ENCODE measurements around the gene CDKN2AIPNL. TPM values are rescaled to one million over a fixed set of nuclear protein-coding genes. Genes with fewer than 3 reads are reported as not detected.

Gene CDKN2AIPNL, protein sequence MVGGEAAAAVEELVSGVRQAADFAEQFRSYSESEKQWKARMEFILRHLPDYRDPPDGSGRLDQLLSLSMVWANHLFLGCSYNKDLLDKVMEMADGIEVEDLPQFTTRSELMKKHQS
- 46.5 and 51.2 TPM in 2 replicates for total RNA-seq (2016; rRNA removed; fragmentation: Illumina TruSeq; extraction: Trizol)
- total RNA-seq (2016; cell fraction: cytosol; rRNA removed; fragmentation: Illumina TruSeq; extraction: Trizol; ENCODE audit: low read depth), result 43.9 and 45.2 TPM in 2 replicates
- 51.0 and 57.6 TPM in 2 replicates for total RNA-seq (2016; cell fraction: insoluble cytoplasmic fraction; rRNA removed; fragmentation: Illumina TruSeq; extraction: Trizol)
- 82.5 and 85.3 TPM in 2 replicates for total RNA-seq (2016; cell fraction: membrane; rRNA removed; fragmentation: Illumina TruSeq; extraction: Trizol)
- total RNA-seq (2016; cell fraction: nucleus; rRNA removed; fragmentation: Illumina TruSeq; extraction: Trizol), result 16.1 and 18.5 TPM in 2 replicates
- polyA plus RNA-seq (2011; rRNA removed), result 13.5 and 17.4 TPM in 2 replicates
- 15.3 and 17.9 TPM in 2 replicates for polyA plus RNA-seq (2011; cell fraction: cytosol; rRNA removed)
- polyA plus RNA-seq (2011; cell fraction: nucleus; rRNA removed), result 3.4 and 4.0 TPM in 2 replicates
- polyA plus RNA-seq (2012), result 16.4 and 22.9 TPM in 2 replicates
- 45.6 and 53.1 TPM in 2 replicates for polyA plus RNA-seq (2016; cell fraction: cytosol; fragmentation: Illumina TruSeq; extraction: Trizol; ENCODE audit: low read depth)
- polyA plus RNA-seq (2016; cell fraction: insoluble cytoplasmic fraction; fragmentation: Illumina TruSeq; extraction: Trizol; ENCODE audit: low read depth), result 52.5 and 57.0 TPM in 2 replicates
- polyA plus RNA-seq (2016; cell fraction: membrane; fragmentation: Illumina TruSeq; extraction: Trizol; ENCODE audit: low read depth), result 72.1 and 73.9 TPM in 2 replicates
- polyA plus RNA-seq (2016; cell fraction: nucleus; fragmentation: Illumina TruSeq; extraction: Trizol; ENCODE audit: insufficient read depth, low read depth), result 25.5 and 28.1 TPM in 2 replicates
- polyA minus RNA-seq (2011; rRNA and poly(A)+ RNA removed; ENCODE audit: low replicate concordance), result 7.8 TPM in 2 replicates
- polyA minus RNA-seq (2011; cell fraction: cytosol; rRNA and poly(A)+ RNA removed), result 5.6 and 10.3 TPM in 2 replicates
- polyA minus RNA-seq (2011; cell fraction: nucleus; rRNA and poly(A)+ RNA removed), result 5.3 and 6.8 TPM in 2 replicates
- Bru-seq, nascent RNA, result percentile 70 among the genes with signal in this experiment
- percentile 74 among the genes with signal in this experiment for BruChase-seq, experiment 1, labeled RNA remaining after a 6-hour chase
- percentile 61 among the genes with signal in this experiment for BruChase-seq, experiment 2, labeled RNA remaining after a 2-hour chase
- long read RNA-seq, experiment 1, transcript CDKN2AIPNL-202 (3 exons, 1,223 nt), result major isoform, 59 of 65 reads
- long read RNA-seq, experiment 1, partial matches to known transcripts, result 3 of 65 reads
- long read RNA-seq, experiment 1, other reads (novel, unspliced or antisense), result 3 of 65 reads
- long read RNA-seq, experiment 2, transcript CDKN2AIPNL-202 (3 exons, 1,223 nt), result major isoform, 33 of 74 reads
- long read RNA-seq, experiment 2, partial matches to known transcripts, result 0 of 74 reads
- long read RNA-seq, experiment 2, other reads (novel, unspliced or antisense), result 41 of 74 reads

- H4K20me1 ChIP-seq (ENCODE audit: insufficient read depth, low read length), result no peaks in the 10 kb centered on the region
- H3K9me3 ChIP-seq (ENCODE audit: low read length), result no peaks in the 10 kb centered on the region
- WGBS (ENCODE audit: low lambda C conversion rate), result 0% methylated on average over 15 of the region's 61 CpGs
- H3K79me2 ChIP-seq (ENCODE audit: insufficient read depth, low read length), result peaks cover 26% of the 10 kb centered on the region
- H3K4me1 ChIP-seq (ENCODE audit: insufficient read depth, low read length), result peaks cover 63% of the 10 kb centered on the region
- CTCF ChIA-PET (ENCODE audit: low intra/inter-chr PET ratio, low total read pairs), result interaction anchor here (1.5 to 2.1 kb wide), 2 partner anchors 100 to 166 kb away, joined by 11 to 12 read pairs; no protein-coding TSS in a partner anchor
- ATAC-seq (peak; percentile 92), DNase-seq (ENCODE audit: low spot score) (peak; percentile 72), FAIRE-seq (no peak)
- peak within 1 kb of the TSS; percentile 96 for H3K27ac ChIP-seq (ENCODE audit: extremely low read length, insufficient read depth, low read length)
- H3K4me3 ChIP-seq (replicated peaks in 1 of 3; ENCODE audit: insufficient read depth in 1 of 3, low read depth in 2 of 3, low read length in 3 of 3), result peak within 1 kb of the TSS; percentile 90 to 95 (median 94)
- intact Hi-C loops (cut with micrococcal nuclease; ENCODE audit: unreplicated experiment) (loop anchor here (1.0 to 5.0 kb wide), 4 partner anchors 39 to 166 kb away; partner anchors contain the start of genes JADE2 and UBE2B), in situ Hi-C loops (cut with HindIII; ENCODE audit: extremely low pct_ligation_motif_present, low pct_unique_long_range_greater_than_20kb) (loop anchor here (5.0 kb wide), 1 partner anchor 101 kb away; no protein-coding TSS in a partner anchor)
- H3K9ac ChIP-seq (ENCODE audit: insufficient read depth, low read depth, low read length), result peak within 1 kb of the TSS; percentile 78
- peak within 1 kb of the TSS; percentile 94 for H3K4me2 ChIP-seq (ENCODE audit: low read depth, low read length)
- H3K36me3 ChIP-seq (replicated peaks in 1 of 2; ENCODE audit: control insufficient read depth in 1 of 2, insufficient read depth in 2 of 2, low read length in 2 of 2), result no peaks in the 10 kb centered on the region; a peak in 2 of 5 replicates
- no TSS peak for BruUV-seq (replicated peaks)
- POLR2A ChIA-PET, result interaction anchor here (0.9 to 8.7 kb wide), 11 partner anchors 14 to 186 kb away, joined by 3 to 127 read pairs (median 5); partner anchors contain the start of genes JADE2 and PPP2CA
- no peak within 1 kb of the TSS for H2AFZ ChIP-seq (ENCODE audit: low read length)
- no peaks in the 10 kb centered on the region; a peak in 1 of 5 replicates for H3K27me3 ChIP-seq (ENCODE audit: control insufficient read depth in 1 of 2, insufficient read depth in 2 of 2, low read length in 2 of 2)
- TF ChIP-seq HMGA1 (CRISPR knock-in tag; conservative IDR thresholded peaks at IDR 0.05) (no peak), SETDB1 (CRISPR knock-in tag; IDR thresholded peaks at IDR 0.05; ENCODE audit: borderline replicate concordance) (no peak), RBFOX2 (IDR thresholded peaks at IDR 0.05; ENCODE audit: low read depth, low read length) (peak; percentile 97), RELA (CRISPR knock-in tag; IDR thresholded peaks at IDR 0.05) (no peak), SALL1 (CRISPR knock-in tag; IDR thresholded peaks at IDR 0.05) (peak; percentile 93)
- TF ChIP-seq, protein P1, sequence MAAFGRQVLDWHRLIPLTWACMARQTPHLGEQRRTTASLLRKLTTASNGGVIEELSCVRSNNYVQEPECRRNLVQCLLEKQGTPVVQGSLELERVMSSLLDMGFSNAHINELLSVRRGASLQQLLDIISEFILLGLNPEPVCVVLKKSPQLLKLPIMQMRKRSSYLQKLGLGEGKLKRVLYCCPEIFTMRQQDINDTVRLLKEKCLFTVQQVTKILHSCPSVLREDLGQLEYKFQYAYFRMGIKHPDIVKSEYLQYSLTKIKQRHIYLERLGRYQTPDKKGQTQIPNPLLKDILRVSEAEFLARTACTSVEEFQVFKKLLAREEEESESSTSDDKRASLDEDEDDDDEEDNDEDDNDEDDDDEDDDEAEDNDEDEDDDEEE (CRISPR knock-in tag; IDR thresholded peaks at IDR 0.05), result peak; percentile 90; the same call in 1 of the 2 replicates
- TF ChIP-seq, protein P2, sequence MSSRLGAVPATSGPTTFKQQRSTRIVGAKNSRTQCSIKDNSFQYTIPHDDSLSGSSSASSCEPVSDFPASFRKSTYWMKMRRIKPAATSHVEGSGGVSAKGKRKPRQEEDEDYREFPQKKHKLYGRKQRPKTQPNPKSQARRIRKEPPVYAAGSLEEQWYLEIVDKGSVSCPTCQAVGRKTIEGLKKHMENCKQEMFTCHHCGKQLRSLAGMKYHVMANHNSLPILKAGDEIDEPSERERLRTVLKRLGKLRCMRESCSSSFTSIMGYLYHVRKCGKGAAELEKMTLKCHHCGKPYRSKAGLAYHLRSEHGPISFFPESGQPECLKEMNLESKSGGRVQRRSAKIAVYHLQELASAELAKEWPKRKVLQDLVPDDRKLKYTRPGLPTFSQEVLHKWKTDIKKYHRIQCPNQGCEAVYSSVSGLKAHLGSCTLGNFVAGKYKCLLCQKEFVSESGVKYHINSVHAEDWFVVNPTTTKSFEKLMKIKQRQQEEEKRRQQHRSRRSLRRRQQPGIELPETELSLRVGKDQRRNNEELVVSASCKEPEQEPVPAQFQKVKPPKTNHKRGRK (CRISPR knock-in tag; IDR thresholded peaks at IDR 0.05), result peak; percentile 41; the same call in 1 of the 2 replicates
- TF ChIP-seq, protein P3, sequence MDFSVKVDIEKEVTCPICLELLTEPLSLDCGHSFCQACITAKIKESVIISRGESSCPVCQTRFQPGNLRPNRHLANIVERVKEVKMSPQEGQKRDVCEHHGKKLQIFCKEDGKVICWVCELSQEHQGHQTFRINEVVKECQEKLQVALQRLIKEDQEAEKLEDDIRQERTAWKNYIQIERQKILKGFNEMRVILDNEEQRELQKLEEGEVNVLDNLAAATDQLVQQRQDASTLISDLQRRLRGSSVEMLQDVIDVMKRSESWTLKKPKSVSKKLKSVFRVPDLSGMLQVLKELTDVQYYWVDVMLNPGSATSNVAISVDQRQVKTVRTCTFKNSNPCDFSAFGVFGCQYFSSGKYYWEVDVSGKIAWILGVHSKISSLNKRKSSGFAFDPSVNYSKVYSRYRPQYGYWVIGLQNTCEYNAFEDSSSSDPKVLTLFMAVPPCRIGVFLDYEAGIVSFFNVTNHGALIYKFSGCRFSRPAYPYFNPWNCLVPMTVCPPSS (IDR thresholded peaks at IDR 0.05), result no peak
- TF ChIP-seq, protein P4, sequence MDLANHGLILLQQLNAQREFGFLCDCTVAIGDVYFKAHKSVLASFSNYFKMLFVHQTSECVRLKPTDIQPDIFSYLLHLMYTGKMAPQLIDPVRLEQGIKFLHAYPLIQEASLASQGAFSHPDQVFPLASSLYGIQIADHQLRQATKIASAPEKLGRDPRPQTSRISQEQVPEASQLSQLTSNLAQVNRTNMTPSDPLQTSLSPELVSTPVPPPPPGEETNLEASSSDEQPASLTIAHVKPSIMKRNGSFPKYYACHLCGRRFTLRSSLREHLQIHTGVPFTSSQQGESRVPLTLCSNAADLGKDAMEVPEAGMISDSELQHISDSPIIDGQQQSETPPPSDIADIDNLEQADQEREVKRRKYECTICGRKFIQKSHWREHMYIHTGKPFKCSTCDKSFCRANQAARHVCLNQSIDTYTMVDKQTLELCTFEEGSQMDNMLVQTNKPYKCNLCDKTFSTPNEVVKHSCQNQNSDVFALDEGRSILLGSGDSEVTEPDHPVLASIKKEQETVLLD (CRISPR knock-in tag; IDR thresholded peaks at IDR 0.05; ENCODE audit: low read depth), result peak; percentile 91
Observed at GRCh38 chr5:134411546-134412266, at the start of gene CDKN2AIPNL. CDKN2AIPNL (minus strand) TSS chr5:134411881; CDS start chr5:134411854, 27 bp downstream.

Data from HepG2 (cell line).